ENCODE data around the gene GUK1.
"Not testable (repeated sequence)": the region's sequence is repeated elsewhere in the genome, so short reads cannot be mapped to it uniquely, and the experiment has no call there.

The GUK1 gene

DNA sequence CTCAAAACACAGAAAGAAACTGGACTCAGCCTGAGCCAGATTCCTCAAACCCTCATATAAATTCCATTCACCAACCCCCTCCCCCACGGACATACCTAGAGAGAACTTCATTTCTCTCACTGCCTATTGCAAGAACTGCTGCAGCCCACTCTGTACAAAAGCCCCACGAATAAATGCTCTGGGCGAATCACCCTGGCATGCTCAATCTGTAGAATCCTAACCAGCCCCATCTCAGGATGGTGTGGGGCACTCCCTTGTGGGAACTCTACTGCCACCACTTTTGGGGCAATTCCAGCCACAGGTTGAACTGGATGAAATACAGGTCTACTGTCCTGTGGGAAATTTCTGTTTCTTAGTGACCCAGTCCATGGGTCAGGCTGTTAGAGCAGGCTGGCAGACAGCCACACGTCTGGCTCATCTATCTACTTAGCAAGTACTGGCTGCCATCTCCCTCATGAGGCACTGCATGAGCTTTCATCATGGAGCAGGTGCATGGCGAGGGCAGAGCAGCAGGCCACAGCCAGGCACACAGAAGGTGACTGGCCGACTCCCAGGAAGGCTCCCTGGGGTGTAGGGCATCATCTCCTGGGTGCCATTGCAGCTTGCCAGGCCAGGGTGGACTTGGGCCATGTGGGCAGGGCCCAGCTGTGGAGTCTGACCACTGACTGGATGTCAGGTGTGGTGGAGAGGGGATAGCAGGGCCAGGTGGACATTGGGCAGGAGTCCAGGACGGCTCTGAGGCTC is 35.4 kb upstream of the GUK1 start:
- DNase-seq (ENCODE audit: low read depth) = no peak

DNA sequence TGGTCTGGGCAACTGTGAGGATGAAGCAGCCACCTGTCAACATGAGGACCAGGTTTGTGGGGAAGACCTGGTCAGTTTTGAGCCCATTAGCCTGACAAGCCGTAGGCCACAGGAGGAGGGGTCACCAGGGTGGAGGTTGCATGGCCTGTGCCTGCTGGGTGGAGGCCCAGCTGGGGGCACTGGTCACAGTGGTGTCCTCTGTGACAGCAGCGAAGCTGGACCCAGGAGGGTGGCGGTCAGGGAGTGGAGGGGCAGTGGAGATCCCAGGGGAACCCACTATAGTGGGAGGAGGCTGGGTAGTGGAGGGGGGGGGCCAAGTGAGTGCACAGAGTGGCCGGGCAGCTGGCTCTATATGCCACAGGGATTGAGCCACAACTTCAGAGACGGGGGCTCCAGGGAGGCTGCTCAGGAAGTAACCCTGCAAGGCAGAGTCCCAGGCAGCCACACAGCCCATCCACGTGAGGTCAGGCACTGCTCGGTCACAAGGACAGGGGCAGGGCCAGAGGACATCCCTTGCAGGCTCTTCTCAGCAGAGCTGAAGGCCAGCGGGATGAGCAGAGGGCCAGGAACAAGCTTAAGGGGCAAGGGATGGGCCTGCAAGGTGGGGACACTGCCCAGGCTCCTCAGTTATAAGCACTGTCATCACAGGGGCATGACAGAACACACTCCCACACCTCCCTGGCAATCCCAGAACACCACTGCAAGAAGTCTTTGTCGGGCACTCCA is 34.6 kb upstream of the GUK1 start:
- no peak for DNase-seq (ENCODE audit: low read depth)

DNA sequence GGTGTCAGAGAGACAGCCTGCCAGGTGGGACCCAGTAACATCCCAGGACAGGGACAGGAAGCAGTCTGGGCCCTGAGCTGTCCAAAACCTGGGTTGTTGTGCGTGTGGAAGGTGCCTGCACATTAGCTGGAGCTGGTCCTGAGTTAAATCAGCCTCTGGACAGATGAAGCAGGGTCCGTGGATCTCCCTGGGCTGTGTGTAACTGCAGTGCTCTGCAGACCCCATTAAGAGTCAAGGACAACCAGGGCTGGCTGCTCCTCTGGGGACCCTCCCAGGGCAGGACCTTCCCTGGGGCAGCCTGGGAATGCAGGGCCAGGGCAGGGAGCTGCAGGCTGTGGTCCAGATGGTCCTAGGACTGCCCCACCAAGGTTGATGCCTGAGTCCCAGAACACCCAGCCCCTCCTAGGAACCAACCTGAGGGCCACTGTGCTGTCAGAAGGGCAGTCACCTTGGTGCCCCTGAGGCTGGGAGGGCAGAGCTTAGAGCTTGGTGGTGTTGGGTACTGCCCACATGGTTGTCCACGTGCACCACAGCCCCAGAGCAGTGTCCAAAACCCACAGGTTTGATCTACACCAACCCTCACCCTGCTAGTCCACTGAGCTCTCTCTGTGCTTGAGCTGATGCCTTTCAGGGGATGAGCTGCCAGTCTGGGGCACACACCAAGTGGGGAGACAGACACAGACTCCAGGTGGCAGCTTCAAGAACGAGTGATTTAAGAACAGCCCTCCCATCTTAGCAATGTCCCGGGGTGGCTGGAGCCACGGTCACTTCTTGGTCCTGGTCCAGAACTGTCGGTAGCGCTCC is 33.9 kb upstream of the GUK1 start:
- DNase-seq (ENCODE audit: low read depth) = no peak

DNA sequence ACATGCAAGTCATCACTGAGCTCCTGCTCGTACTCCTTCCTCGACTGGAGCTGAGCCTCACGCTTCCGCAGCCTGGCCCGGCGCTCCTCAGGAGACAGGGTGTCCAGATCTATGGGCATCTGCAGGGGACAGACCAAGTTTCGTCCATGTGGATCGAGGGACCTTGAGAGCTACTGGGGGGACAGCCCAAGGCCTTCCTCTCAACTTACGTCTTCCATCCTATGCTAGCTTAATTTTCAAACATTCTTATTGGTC is 33.4 kb upstream of the GUK1 start:
- no peak for DNase-seq (ENCODE audit: low read depth)

DNA sequence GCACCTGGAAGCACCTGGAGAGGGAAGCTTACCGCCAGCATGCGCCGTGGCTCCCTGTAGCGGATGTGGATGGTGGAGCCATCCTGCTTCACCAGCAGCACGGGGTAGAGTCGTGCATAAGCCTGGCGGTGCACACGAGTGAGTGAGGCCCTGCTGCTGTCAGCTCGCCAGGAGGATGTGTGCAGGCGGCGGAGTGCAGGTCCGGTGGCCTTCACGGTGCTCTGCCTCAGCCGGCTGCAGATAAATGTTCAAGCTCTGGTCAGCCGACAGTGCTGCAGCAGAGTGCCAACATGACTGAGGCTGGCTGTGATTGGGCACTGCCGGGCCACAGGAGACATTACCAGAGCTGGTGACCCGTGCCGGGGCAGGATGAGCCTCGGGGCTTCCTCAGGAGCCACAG is 32.4 kb upstream of the GUK1 start:
- no peak for DNase-seq (ENCODE audit: low read depth)

DNA sequence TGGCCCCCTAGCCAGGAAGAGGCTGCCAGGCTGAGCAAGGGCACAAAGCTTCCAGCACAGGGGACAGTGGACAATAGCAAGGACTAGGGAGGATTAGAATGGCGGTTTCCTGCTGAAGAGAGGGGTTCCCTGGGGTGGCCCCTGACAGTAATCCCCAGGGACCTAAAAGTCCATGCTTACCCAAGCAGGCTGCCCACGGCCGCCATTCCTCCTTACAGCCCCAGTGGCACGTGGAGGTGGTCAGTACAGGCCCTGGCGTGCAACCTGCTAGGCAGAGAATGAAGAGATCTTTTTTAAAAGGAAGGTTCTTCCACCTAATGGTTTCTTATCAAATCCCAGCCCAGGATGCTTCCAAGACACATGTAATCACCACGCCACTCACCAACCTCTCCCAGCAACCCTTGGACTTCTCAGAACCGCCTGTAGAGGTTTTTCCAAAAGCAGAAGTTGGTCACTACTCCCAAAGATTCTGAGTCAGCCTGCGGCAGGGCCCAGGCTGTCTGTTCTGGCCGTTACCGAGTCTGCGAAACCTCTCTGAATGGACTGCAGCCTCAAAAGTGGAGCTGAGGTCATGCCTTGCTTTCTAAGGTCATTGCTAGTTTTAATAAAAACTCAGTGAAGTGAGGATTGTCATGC is 31.9 kb upstream of the GUK1 start:
- no peak for DNase-seq (ENCODE audit: low read depth)

DNA sequence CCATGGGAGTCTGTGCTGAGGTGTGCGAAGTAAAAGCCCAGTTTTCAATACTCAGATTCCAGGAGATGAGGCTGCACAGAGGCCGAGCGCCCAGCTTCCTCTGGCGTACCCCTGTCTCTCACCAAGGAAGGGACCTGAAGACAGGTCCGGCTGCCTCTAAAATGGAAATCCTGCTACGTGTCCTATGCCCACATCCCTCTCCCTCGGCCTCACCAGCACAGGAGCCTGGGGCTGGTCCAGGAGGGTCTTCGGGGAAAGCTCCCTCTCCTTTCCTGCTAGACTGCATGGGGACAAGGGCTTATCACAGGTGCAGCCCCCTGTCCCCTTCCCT is 31.4 kb upstream of the GUK1 start:
- no peak for DNase-seq (ENCODE audit: low read depth)

DNA sequence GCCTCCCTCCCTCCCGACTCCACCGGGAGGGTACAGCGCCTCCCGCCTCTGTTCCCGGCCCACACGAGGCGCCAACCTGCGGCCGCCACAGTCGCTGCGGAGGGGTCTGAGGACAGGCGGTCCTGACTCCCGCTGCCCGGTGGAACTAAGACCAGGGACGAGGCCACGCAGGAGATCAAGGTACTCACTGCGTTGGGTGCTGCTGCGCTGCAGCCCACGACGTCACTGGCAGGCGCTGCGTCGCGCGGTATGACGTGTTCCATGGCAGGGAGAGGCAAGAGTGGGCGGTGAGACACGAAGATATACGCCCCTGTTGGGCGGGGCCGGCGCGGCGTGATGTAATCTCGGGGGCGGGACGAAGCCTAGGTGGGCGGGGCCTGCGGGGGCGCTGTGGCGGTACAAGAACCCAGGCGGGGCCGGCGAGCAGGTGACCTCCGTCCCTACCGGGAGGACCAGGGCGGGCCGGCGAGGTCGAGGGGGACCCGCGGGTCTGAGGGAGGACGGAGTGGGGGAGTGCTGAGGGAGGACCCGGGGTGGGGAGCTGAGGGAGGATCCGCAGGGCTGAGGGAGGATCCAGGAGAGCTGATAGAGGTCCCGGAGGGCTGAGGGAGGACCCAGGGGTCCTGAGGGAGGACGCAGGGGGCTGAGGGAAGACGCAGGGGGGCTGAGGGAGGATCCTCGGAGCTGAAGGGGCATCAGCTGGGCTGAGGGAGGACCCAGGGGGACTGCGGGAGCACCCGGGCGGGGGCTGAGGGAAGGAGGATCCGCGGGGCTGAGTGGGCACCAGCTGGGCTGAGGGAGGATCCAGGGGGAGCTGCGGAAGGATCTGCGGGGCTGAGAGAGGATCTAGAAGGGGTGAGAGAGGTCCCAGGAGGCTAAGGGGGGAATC is 30.8 kb upstream of the GUK1 start, which contains the start of gene MRPL55:
TSS of gene MRPL55 (minus strand) at position 227 of the 889 bp plus-strand sequence. CDS start 1,039 bp downstream, outside the sequence.
- peak; percentile 93 for DNase-seq (ENCODE audit: low read depth)

DNA sequence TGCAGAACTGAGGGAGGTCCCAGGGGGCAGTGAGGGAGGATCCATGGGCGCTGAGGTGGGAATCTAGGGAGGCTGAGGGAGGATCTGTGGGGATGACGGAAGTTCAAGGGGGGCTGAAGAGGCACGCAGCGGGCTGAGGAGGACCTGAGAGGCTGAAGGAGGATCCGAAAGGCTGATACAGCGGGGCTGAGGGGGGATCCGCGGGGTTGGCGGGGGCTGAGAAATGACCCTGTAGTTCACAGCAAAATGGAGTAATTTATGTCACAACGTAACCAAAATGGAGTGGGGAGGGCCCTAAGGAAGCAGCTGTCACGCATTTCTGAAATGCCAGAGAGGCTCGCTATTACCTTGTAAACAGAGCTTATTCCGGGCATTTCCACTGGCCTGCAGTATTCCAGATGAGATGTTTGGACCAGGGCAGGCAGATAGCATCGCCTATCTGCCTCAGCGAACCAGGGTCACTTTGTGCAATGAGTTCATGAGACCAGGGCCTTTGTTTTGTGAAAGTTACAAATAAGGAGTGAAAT is 30.1 kb upstream of the GUK1 start:
- no peak for DNase-seq (ENCODE audit: low read depth)

DNA sequence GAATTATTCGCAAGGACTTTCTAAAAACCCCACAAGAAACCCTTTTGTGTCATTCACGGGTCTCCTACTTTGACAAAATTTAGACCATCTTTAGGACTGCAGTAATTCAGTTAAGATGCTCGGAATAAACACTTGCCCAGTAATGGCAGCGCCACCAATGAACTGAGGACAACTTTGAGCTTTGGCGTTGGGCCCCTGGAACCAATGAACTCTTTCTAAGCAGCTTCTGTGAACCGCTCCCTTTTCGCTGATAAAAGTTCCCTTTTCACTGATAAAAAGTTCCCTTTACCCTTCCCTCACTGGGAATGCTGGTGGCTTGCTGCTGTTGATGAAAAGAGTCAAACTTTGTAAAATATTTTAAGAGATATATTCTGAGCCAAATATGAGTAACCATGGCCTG is 29.5 kb upstream of the GUK1 start:
- no peak for DNase-seq (ENCODE audit: low read depth)

DNA sequence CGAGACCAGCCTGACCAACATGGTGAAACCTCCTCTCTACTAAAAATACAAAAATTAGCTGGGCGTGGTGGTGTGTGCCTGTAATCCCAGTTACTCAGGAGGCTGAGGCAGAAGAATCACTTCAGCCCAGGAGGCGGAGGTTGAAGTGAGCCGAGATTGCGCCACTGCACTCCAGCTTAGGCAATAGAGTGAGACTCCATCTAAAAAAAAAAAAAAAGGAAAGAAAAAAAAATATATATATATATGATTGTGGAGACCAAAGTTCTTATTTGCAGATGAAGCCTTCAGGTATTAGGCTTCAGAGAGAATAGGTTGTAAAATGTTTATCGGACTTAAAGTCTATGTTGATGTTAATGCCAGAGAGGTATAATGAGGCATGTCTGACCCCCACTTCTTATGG is 28.8 kb upstream of the GUK1 start:
- DNase-seq (ENCODE audit: low read depth) = not testable (repeated sequence)

DNA sequence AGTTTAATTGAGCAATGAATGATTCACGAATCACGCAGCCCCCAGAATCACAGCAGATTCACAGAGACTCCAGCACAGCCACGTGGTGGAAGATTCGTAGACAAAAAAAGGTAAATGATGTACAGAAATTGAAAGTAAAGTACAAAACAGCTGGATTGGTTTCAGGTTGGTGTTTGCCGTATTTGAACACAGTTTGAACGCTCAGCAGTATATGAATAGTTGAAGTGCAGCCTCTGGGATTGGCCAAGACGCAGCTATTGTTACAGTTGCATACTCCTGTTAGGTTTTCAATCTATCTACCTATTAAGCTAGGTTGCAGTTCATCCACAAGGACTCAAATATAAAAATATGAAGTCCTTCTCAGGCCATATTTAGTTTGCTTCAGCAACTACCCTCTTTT is 27.9 kb upstream of the GUK1 start:
- DNase-seq (ENCODE audit: low read depth) = no peak

DNA sequence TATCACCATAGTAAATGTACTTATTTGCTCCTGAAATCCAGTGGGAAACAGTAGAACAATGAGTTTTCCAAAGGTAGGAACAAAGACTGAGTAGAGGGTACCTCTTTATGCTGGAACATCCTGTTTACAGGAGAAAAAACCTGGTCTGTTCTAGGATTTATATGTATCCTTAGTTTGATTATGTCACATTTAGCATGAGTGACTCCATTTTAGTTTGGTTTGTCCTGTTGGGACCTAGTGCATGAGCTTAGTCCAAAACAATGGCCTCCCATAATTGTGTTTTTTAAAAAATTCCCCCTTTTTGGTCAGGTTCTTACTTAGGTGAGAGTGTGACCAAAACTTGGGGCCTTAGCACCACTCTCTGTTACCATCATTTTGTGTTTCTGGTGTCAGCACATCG is 27.5 kb upstream of the GUK1 start:
- DNase-seq (ENCODE audit: low read depth) = no peak

DNA sequence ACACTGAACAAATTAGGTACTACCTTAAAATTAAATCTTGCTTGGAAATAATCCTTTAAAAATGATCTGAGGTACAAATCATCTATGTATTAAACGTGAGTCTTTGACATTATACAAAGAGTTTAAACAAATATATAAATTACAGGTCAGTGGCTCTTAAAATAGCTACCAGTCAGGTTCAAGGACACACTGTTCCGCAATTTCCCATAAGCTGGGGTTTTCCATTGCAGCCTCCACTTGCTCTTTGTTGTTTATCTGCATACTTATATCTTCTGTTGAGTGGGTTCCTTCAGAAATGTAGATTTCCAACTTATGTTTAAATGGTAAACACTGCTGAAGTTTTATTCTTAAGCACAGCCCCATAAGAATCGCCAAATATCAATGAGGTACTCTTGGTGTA is 25.3 kb upstream of the GUK1 start:
- DNase-seq (ENCODE audit: low read depth) = no peak

DNA sequence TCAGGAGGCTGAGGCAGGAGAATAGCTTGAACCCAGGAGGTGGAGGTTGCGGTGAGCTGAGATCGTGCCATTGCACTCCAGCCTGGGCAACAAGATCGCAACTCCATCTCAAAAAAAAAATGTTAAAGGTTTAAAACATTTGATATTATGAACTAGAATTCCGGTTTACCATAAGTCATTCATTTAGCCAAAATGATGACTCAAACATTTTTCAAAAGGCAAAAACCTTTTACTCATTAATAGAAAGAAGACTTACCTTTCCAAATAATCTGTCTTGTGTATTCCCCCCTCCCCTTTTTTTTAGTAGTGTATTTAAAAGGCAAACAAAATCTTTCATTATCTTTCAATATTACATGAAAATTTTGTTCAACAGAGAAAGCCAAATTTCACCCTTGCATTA is 22.7 kb upstream of the GUK1 start:
- no peak for DNase-seq (ENCODE audit: low read depth)

DNA sequence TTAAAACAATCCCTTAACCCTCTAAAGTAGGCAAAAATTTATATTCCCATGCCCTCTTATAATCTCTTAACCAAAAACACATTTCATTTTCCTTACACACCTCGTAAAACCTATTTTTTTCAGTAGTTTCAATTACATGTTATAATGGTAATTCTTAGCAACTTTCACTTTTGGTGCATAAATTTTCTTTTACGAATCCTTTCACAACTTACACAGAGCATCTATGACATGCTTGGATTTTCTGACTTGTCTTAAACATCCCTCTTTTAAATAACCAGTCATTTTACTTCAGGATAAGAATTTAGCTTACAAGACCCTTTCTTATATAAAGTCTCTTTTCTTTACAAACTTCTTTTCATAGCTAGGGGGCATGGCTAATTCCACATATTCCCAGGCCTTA is 22.0 kb upstream of the GUK1 start:
- DNase-seq (ENCODE audit: low read depth) = no peak

DNA sequence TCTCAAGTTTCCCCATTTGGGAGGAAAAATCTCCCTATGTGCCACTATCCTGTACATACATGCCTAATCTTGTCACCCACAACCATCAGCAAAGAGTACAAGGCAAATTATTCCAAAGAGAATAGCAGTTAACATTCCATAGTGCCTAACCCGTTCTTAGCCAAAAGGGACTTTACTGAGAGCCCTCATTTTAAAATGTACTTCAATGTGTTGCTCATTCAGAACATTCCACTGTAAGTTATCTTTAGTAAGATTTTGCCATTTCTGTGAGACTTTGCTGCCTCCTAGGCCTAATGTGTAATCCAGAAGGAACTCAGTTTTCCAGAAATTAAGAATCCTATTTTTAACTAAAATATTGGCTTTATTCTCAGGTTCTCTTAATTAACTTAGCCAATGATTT is 19.7 kb upstream of the GUK1 start:
- DNase-seq (ENCODE audit: low read depth) = no peak

DNA sequence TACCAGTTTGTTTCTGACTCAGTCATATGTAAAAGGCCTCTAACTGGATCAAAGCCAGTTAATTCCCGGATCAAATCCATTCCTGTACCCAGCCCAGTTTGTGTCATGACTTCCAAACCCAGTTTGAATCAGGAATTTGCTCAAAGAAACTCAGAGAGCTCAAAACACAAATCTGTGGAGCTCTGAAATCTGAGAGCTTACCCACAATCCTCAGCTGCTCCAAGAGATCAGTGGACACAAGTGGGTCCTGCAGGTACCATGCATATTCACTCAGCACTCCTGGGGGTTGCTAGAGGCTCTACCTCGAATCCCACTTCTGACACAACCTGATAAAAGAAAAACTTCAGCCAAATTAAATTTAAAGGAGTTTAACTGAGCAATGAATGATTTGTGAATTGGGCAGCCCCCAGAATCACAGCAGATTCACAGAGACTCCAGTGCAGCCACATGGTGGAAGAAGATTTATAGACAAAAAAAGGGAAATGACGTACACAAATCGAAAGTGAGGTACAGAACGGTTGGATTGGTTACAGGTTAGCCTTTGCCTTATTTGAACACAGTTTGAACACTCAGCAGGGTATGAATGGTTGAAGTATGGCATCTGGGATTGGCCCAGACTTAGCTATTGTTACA is 19.1 kb upstream of the GUK1 start:
- no peak for DNase-seq (ENCODE audit: low read depth)

DNA sequence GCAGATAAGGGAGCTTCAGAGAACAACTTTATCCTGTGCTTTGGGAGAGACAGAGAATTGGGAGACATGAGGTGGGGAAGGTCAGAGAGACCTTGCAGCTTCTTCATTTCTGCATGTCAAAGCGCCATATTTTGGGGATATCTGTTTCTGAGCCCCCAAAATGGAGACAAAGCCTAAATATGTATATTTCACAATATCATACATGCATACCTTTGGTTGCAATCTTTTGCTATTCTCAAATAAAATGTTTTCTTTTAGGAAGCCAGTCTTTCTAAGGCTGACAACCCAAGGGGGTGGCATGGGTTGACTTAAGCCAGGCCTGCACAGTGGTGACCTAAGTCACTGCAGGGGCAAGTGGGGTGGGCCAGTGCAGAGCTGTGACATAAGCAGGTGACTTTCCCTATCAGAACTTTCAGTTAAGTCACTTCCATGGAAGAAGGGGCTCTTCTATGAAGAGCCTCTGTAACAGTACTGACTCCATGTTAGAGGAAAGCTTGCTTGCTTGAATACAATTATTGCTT is 17.1 kb upstream of the GUK1 start:
- DNase-seq (ENCODE audit: low read depth) = no peak

DNA sequence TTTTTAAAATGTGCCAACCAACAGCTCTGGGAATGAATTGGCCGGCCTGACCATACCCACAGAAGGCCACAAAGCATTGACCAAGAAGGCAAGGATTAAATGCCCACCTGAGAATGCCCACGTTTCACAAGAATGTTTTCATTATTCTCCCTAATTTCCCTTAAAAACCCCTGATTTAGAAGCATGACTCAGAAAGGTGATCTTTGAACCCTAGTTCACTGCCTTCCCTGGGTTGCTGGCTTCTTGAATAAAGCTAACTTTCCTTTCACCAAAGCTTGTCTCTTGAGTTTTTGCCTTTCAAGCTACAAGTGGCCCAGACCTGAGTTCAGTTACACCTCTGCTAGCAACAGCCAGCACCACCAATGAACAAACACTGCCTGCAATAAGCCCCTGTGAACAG is 16.6 kb upstream of the GUK1 start:
- DNase-seq (ENCODE audit: low read depth) = no peak

DNA sequence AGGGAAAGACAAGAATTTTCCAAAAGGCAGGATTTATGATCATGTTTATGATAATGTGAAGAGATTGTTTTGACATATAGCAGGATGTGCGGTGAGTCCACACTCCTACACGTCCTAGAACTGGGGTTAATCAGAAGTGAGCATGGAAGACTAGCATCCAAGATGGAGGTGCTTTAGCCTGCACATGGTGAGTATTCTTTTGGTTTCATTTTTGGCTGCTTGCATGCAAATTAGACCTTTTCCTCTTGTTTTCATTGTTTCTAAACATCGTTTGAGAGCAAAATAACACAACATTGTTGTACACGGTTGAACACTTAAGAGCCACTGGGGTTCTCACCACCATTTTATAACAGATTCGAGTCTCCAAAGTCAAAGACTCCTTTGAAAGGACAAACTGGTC is 14.9 kb upstream of the GUK1 start:
- DNase-seq (ENCODE audit: low read depth) = no peak
